HG03432 (cell line): Measurements from ENCODE around the gene LPCAT2.

Experiments
- ATAC-seq: cut with Tn5 transposase; IDR thresholded peaks from one replicate; pipeline ENCODE4 v1.9.1; 2021; ENCODE audit warnings: mild to moderate bottlenecking, moderate library complexity; ENCODE audit not compliant: unreplicated experiment

LPCAT2 gene

DNA sequence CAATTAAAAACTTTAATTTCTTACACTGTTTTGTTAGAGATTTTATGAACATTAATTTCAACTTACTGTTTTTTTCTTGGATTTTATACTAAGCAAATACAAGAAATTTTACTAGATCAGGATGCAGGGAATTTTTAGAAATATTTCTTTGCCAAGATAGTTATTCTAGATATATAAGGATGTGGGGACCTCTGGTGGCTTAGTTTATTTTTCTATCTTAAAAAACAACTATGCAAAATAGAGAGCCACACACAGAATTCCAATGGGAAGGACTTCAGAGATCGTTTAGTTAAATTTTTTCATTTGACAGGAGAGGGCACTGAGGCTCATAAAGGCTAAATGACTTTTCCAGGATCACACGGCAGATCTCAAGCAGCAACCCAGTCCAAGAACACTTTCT is 34.6 kb downstream of the LPCAT2 start:
- ATAC-seq = no peak

DNA sequence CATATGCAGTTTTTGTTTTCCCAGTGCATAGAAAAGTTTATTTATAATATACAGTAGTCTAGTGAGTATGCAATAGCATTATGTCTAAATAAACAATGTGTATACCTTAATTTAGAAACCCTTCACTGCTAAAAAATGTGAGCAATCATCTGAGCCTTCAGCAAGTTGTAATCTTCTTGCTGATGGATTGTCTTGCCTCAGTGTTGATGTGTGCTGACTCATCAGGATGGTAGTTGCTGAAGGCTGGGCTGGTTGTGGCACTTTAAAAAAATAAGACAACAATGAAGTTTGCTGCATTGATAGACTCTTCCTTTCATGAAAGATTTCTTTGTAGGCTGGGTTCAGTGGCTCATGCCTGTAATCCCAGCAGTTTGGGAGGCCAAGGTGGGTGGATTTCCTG is 43.7 kb downstream of the LPCAT2 start:
- ATAC-seq = no peak

DNA sequence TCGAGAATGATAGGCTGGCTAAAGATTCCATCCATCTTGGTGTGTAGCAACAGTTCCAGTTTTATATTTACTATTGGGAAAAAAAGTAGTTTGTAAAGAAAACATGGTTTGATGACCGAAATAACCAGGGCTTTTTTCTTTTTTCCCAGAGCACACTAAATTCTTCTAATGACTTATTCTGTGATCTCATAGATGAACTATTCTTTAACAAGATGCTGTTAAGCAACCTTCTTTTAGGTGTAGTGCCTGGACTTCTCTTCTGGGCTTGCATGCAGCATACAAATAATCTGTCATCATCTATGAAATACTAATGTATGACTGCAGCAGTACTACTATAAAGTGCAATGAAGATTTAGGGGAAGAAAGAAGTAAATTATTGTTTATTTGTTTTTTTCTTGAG is 46.6 kb downstream of the LPCAT2 start:
- ATAC-seq = no peak

DNA sequence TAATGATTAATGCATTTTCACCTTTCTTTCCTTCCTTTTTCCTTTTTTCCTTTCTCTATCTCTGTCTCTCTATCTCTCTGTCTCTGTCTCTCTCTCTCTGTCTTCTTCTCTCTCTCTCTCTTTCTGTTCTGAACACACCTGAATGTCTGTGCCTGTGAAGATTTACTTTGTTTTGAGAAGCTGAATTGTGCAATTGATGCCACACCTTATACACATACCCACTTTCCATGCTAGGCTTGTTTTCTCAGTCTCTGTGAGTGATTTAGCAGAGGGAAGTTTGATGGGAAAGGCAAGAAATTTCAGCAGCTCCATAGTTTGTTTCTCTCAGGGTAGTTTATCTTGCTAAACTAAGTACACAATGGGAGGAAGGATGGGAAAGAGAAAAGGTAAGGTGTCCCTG is 48.3 kb downstream of the LPCAT2 start:
- ATAC-seq = no peak

DNA sequence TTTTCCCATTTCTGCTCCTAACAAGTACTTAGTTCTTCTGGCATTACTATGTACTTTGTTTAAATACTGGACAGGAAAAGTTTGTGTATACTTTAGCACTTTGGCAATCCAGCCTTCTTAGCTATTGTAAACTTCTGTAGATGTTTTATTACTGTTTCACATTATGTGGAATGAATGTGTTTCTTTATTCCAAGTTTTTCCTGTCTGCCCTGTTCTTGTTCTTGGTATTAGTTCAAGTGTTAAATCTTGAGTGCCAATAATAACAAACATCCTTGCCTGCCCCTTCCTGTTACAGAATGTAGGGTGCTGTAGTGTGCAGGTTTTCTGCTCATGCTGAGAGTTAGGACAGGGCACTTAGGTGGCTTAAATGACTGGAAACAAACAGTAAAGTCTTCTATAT is 50.4 kb downstream of the LPCAT2 start:
- no peak for ATAC-seq

DNA sequence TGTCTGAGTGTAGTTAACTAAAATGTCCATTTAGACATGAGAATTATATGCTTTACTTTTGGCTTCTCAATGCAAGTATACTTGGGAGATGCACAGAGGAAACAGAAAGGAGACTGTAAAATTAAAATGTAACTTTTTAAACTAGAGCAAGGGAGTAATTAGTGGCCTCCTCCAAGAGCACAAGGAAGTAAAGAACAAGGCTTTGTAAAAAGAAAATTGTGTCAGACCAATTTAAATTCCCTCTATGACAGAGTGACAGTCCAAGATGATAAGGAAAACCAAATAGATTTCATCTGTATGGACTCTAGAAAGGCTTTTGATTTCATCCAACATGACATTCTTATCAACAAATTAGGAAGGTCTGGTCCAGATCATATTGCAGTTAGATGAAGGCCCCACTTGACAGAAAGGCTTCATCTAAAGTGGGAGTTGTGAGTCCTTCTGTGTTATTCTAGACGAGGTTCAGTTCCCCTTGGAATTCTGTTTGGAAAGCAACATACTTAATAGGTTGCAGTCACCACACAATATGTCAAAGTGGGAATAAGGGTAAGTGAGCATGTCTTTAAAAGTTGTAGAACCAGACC is 51.2 kb downstream of the LPCAT2 start:
- no peak for ATAC-seq

DNA sequence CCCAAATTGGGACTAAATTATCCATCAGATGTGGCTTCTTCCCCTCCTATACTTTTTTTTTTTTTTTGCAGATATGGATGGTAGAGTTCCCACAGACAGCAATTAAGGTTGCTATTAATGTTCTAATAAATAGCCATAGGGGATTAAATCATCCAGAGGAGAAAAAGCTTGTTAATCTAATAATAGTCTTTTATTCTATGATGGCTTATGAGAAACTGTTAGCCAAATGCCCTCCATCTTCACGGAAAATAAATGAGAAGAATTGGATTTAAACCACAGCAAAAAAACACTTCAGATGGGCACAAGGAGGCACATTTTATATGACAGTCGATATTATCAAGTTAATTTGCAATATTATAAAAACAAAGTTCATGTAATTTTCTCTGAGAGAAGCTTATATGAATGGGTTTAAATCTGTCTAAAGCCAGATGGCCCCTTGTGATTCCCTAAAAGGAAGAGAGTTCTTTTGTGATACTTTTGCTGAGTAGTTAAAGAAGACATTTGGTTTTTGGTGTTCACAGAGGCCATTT is 52.5 kb downstream of the LPCAT2 start:
- ATAC-seq = no peak

DNA sequence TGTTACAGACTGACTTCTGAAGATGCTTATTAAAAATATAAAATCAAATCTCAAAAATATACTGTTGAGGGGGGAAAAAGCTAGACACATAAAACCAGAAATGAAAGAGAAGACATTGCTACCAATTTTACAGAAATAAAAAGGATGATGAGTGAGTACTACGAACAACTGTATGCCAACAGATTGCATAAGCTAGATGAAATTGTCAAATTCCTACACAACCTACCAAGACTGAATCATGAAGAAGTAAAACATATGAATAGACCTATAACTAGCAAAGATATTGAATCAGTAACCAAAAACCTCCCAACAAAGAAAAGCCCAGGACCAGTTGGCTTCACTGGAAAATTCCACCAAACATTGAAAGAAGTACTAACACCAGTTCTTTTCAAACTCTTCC is 54.1 kb downstream of the LPCAT2 start:
- ATAC-seq = no peak

DNA sequence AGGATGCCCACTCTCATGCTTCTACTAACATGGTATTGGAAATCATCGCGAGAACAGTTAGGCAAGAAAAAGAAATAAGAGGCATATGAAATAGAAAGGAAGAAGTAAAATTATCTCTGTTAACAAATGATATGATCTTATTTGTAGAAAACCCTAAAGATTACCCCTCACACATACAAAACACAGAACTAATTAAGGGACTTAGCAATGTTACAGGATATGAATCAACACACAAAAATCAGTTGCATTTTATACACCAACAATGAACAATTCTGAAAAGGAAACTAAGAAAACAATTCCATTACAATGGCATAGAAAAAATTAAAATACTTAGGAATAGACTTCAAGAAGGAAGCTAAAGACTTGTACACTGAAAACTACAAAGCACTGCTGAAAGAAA is 54.9 kb downstream of the LPCAT2 start:
- ATAC-seq = no peak

DNA sequence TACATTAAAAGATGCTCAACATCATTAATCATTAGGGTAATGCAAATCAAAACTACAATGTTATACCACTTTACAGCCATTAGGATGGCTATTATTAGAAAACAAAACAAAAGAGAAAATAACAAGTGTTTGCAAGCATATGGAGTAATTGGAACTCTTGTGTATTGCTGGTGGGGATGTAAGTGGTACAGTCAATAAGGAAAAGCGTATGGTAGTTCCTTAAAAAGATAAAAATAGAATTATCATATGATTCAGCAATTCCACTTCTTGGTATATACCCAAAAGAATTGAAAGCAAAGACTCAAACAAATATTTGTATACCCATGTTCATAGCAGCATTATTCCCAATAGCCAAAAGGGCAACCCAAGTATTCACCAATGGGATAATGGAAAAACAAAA is 56.2 kb downstream of the LPCAT2 start:
- ATAC-seq = no peak

DNA sequence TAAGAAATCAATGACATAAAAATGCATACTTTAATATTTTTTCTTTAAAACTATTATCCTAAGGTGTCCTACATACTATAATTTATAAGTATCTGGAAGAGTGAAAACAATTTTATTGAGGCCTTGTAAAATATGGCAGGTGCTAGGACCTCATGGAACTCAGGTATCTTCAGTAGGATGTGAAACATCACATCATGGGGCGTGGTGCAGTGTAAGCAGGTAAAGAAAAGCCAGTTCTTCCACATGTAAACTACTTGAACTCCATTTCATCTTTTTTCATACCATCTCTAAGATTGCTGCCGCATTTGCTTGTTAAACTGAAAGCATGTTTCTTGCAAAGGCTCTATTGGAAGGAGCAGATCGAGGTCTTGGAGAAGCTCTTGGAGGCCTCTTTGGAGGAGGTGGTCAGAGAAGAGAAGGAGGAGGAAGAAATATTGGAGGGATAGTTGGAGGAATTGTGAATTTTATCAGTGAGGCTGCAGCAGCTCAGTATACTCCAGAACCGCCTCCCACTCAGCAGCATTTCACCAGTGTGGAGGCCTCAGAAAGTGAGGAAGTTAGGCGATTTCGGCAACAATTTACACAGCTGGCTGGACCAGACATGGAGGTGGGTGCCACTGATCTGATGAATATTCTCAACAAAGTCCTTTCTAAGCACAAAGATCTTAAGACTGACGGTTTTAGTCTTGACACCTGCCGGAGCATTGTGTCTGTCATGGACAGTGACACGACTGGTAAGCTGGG is 57.7 kb downstream of the LPCAT2 start, which contains the start of gene CAPNS2:
Gene CAPNS2, plus strand, starts transcription at position 253 of the 744 bp plus-strand sequence. Its CDS starts 73 bp downstream, at position 326.
- ATAC-seq = no peak

DNA sequence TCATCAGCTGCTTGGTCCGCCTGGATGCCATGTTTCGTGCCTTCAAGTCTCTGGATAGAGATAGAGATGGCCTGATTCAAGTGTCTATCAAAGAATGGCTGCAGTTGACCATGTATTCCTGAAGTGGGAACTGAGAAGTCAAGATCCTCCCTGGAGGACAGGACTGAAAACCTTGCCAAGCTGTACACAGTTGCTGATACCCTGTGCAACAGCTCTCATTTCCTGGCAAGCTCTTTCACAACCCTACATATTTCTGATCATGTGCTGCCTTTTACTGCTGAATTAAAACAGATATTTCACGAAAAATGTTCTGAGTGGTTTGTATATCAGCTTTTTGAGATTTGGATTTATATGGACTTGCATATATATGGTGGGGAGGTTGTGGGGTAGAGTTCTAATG is 58.5 kb downstream of the LPCAT2 start:
- no peak for ATAC-seq

DNA sequence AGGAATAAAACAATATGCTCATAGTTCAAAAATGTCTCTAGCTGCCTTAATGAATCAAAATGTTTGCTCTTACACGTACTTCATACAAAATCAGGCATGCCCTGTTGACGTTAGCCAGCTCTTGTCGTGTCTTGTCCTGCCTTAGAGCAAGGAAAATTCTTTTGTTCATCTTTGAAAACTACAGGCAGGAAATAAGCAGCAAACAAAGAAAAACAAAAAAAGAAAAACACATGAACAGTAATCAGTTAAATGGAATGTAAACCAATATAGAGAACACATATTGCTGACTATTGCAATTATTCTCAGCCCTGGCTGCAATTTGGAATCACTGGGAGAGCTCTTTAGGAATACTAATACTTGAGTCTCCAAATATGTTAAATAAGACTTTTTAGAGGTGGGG is 59.3 kb downstream of the LPCAT2 start:
- no peak for ATAC-seq

DNA sequence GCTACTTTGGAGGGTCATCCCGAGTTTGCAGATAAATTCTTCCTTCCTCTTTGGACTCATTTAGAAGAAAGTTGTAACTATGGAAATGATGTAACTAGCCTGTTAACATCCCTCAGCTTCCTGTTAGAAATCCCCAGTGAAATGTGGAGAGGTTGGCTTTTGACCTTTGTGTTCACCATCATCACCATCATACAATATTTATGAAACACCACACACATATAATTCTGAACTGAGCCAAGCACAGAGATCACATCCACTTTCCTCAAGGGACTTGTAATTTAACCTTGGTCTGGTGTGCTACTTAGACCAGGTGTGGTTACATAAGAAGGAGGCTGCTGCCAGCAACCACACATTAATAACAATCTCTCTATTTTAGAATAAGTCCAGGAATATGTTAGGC is 60.2 kb downstream of the LPCAT2 start:
- no peak for ATAC-seq

DNA sequence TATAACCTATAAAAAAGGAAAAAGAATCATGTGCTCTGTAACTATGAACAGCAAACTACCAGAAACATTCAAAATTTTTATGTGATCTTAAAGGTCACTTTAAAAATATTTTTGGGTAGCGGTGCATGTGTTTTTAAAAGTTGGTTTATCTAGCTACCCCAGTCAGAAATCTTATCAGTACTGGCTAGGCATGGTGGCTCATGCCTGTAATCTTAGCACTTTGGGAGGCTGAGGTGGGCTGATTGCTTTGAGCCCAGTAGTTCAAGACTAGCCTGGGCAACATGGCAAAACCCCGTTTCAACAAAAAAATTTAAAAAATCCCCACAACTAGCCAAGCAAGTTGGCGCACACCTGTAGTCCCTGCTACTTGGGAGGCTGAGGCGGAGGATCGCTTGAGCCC is 61.3 kb downstream of the LPCAT2 start:
- ATAC-seq = no peak

DNA sequence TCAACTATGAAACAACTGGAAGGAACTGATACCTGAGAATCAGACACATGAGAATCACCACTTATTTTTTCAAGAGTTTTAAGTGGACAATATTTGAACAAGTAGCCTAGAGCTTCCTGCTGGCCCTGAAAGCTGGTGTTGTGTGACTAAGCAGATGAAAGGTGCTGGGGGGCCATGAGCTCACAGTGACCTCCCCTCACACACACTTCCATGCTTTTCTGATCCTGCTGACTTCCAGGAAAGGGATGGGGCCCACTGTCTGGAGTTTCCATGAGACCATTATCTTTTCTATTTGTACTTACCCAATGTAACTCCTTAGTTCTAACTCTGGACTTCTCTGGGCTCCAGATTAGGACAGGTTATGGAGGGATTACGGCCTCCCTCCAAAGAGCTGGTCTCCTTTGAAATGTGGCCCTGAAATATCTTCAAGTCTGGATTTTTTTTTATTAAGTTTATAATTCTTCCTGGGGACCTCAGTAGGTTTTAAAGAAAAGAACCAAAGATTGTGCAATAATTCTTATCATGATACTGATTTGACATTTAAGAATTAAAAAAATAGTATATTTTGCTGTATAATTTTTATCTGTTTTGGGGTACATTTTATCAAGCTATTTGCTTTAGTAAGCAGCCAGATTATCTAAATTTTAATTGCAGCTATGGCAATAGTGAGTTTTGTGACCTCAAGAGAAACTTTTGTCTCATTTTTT is 62.5 kb downstream of the LPCAT2 start:
- no peak for ATAC-seq

DNA sequence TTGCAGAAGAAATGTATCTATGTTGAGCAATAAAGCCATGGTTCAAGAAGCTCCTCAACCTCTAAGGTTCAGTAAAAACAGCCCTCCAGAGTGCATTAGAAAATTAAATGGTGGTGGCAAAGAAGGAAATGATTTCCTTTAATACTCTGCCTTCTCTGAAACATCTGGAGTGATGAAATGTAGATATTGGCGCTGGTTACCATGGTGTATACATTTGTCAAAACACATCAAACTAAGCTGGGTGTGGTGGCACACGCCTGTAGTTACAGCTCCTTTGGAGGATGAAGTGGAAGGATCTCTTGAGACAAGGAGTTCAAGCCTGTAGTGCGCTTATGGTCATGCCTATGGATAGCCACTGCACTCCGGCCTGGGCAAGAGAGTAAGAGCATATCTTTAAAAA is 63.6 kb downstream of the LPCAT2 start:
- no peak for ATAC-seq

DNA sequence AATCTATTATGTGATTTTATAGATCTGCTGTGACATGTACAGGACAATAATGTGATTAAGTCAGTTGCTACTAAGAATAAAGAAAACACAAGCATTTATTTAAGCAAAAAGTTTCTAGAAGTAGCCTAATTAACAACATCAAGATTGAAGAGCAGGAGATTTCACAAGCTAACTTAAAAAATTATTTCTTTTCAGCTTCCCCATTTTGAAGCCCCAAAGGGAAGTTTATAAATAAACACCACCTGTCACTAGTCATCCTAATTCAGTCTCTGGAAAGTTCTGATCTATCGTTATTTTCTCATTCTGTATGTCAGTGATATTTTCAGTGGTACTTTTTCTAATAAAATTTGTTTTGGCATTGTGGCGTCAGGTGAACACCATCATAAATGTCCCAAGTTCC is 65.9 kb downstream of the LPCAT2 start:
- no peak for ATAC-seq

DNA sequence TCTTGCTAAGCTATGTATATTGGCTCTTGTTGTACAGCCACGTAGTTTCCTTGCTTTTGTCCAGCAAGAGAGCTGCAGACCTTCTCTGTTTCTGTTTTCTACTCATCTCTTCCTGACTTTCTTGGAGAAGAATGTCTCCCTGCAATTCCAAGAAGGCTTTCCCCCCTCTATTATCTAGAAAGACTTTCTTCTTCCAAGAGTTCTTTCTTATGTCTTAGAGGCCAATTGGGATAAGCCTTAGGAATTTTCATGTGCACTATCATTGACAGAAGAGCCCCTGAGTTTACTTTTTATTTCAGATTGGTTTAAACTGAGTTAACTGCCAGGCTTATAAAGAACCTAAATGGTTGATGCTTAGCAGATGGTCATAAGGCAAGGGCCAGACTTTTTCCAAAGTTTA is 66.6 kb downstream of the LPCAT2 start:
- ATAC-seq = no peak

DNA sequence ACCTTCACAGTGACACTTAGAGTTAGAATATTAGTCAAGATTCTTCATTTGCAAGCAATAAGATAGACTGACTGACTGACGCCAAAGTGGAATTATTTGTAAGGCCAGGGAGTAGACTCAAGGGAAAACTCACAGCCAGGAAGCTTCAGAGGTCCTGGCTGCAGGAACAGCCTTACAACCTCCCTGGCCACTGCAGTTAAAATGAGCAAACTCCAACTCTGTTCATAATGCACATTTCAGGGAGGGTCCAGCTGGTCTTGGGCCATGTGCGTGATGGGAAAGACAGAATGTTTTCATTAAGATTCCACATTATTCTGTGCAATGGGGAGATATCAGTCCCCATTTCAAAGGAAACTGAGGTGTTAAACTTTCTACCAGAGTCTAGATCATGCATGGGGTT is 67.5 kb downstream of the LPCAT2 start:
- no peak for ATAC-seq

DNA sequence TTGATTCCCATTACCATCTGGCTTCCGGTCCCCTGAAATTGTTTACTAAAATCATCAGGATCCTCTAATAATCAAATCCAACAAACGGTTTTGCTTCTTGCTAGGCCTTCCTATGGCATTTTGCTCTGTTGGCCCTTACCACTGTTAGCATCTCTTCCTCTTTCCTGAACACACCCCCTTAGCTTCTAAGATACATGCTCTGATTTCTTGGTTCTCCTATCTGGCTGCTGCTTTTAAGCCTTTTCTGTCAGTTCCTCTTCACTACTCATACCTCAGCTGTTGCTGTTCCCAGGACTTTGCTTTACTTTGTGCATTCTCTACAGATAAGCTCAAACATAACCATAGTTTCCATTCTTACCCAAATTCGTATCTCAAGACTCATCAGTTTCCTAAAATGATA is 69.0 kb downstream of the LPCAT2 start:
- no peak for ATAC-seq

DNA sequence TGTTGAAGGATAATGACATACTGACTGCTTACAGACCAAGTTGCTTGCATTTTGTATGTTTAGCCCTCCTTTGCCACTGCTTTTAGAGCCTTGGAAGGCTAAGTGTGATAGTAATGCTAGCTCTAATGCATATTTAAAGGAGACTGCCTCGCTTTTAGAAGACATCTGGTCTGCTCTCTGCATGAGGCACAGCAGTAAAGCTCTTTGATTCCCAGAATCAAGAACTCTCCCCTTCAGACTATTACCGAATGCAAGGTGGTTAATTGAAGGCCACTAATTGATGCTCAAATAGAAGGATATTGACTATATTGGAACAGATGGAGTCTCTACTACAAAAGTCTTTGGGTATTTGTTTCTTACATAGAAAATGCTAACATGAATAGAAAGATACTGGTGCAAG is 76.8 kb downstream of the LPCAT2 start:
- ATAC-seq = no peak
